ELF-1 (cell line): ENCODE measurements around the gene CAMSAP1.

Experiments
- DNase-seq: peaks from one replicate; pipeline ENCODE4 v3.0.0-alpha.2; 2016; ENCODE audit warnings: low read depth, low spot score

CAMSAP1 gene

GRCh38 chr9:135793221-135794056 is 113.9 kb downstream of the CAMSAP1 start:
- no peak for DNase-seq

GRCh38 chr9:135792268-135793128 is 114.8 kb downstream of the CAMSAP1 start:
- DNase-seq = peak; percentile 22

- DNase-seq = no peak
These were observed 115.7 kb downstream of the CAMSAP1 start for GRCh38 chr9:135791431-135792267.

- DNase-seq = no peak
These were observed 116.5 kb downstream of the CAMSAP1 start for GRCh38 chr9:135790850-135791249.

- DNase-seq = no peak
These were observed 117.0 kb downstream of the CAMSAP1 start for GRCh38 chr9:135790356-135790755.

- DNase-seq = no peak
These were observed 117.5 kb downstream of the CAMSAP1 start for GRCh38 chr9:135789838-135790291.

- DNase-seq = no peak
These were observed 118.6 kb downstream of the CAMSAP1 start for GRCh38 chr9:135788576-135789300.

GRCh38 chr9:135787776-135788575 is 119.4 kb downstream of the CAMSAP1 start:
- DNase-seq = no peak

- DNase-seq = no peak
These were observed 120.0 kb downstream of the CAMSAP1 start for GRCh38 chr9:135787317-135787716.

GRCh38 chr9:135786146-135786690 is 121.1 kb downstream of the CAMSAP1 start:
- no peak for DNase-seq

- no peak for DNase-seq
These were observed 122.3 kb downstream of the CAMSAP1 start for GRCh38 chr9:135785013-135785575.

- DNase-seq = peak; percentile 52
These were observed 123.7 kb downstream of the CAMSAP1 start for GRCh38 chr9:135783540-135784245.

GRCh38 chr9:135782946-135783345 is 124.4 kb downstream of the CAMSAP1 start:
- DNase-seq = no peak

- DNase-seq = no peak
These were observed 126.7 kb downstream of the CAMSAP1 start for GRCh38 chr9:135780626-135781025.

GRCh38 chr9:135780086-135780485 is 127.3 kb downstream of the CAMSAP1 start:
- no peak for DNase-seq

GRCh38 chr9:135779571-135779970 is 127.8 kb downstream of the CAMSAP1 start:
- DNase-seq = no peak

- no peak for DNase-seq
These were observed 128.9 kb downstream of the CAMSAP1 start for GRCh38 chr9:135778421-135778820.

- no peak for DNase-seq
These were observed 129.6 kb downstream of the CAMSAP1 start for GRCh38 chr9:135777623-135778177.
